ENCODE results near the gene IGFBPL1.
"Not testable (repeated sequence)": the region's sequence is repeated elsewhere in the genome, so short reads cannot be mapped to it uniquely, and the experiment has no call there.

The IGFBPL1 gene

GRCh38 chr9:38423973-38424843 lies at the start of gene IGFBPL1:
Gene IGFBPL1 (minus strand): TSS chr9:38424454. CDS start chr9:38424424, 30 bp downstream.
- no peak for TF ChIP-seq CTCF (IDR thresholded peaks at IDR 0.05; ENCODE audit: low read depth, low read length)
- peak within 1 kb of the TSS; percentile 13 for H3K4me3 ChIP-seq (ENCODE audit: low read depth, low read length)
- in situ Hi-C loops (cut with HindIII; ENCODE audit: low sequenced_read_pairs): no loop called here
- DNase-seq (ENCODE audit: low read depth, low spot score): no peak

GRCh38 chr9:38472583-38473249 lies 48.5 kb upstream of the IGFBPL1 start:
- H3K4me3 ChIP-seq (ENCODE audit: low read depth, low read length); DNase-seq (ENCODE audit: low read depth, low spot score); in situ Hi-C loops (cut with HindIII; ENCODE audit: low sequenced_read_pairs): not testable (repeated sequence)

GRCh38 chr9:38467404-38467803 lies 43.1 kb upstream of the IGFBPL1 start:
- H3K4me3 ChIP-seq (ENCODE audit: low read depth, low read length): no peak overlapping the region
- no peak for TF ChIP-seq CTCF (IDR thresholded peaks at IDR 0.05; ENCODE audit: low read depth, low read length)
- in situ Hi-C loops (cut with HindIII; ENCODE audit: low sequenced_read_pairs): no loop called here
- no peak for DNase-seq (ENCODE audit: low read depth, low spot score)

GRCh38 chr9:38453835-38454234 lies 29.6 kb upstream of the IGFBPL1 start:
- DNase-seq (ENCODE audit: low read depth, low spot score): no peak
- no peak overlapping the region for H3K4me3 ChIP-seq (ENCODE audit: low read depth, low read length)
- in situ Hi-C loops (cut with HindIII; ENCODE audit: low sequenced_read_pairs): no loop called here
- no peak for TF ChIP-seq CTCF (IDR thresholded peaks at IDR 0.05; ENCODE audit: low read depth, low read length)

GRCh38 chr9:38451162-38451561 lies 26.9 kb upstream of the IGFBPL1 start:
- DNase-seq (ENCODE audit: low read depth, low spot score): no peak
- H3K4me3 ChIP-seq (ENCODE audit: low read depth, low read length): no peak overlapping the region
- in situ Hi-C loops (cut with HindIII; ENCODE audit: low sequenced_read_pairs): no loop called here
- no peak for TF ChIP-seq CTCF (IDR thresholded peaks at IDR 0.05; ENCODE audit: low read depth, low read length)

GRCh38 chr9:38447703-38448102 lies 23.4 kb upstream of the IGFBPL1 start:
- TF ChIP-seq CTCF (IDR thresholded peaks at IDR 0.05; ENCODE audit: low read depth, low read length): no peak
- no peak overlapping the region for H3K4me3 ChIP-seq (ENCODE audit: low read depth, low read length)
- DNase-seq (ENCODE audit: low read depth, low spot score): no peak
- in situ Hi-C loops (cut with HindIII; ENCODE audit: low sequenced_read_pairs): no loop called here
